K562 (cell line): ENCODE measurements around the gene STYXL1. TPM values are rescaled to one million over a fixed set of nuclear protein-coding genes. Genes with fewer than 3 reads are reported as not detected.

Experiments used
- C11orf30 ChIP-seq: fragments of 450-650 bp; IDR thresholded peaks from 2 replicates; pipeline ENCODE4 v1.6.1; 2016; ENCODE audit warnings: low read depth, mild to moderate bottlenecking
- CCNT2 ChIP-seq: IDR thresholded peaks from 2 replicates; pipeline ENCODE4 v1.6.1; 2011; ENCODE audit warnings: borderline replicate concordance, low read depth, mild to moderate bottlenecking, moderate library complexity, mixed read lengths, low read length; ENCODE audit not compliant: insufficient read length; ENCODE audit errors: extremely low read depth
- CEBPG ChIP-seq, 3 experiments: fragments of 200-800 bp in 1 of 3; sonication (Bioruptor generic) in 1 of 3; sonication (generic) in 1 of 3; formaldehyde crosslinking in 1 of 3; IDR thresholded peaks in 2 of 3; conservative IDR thresholded peaks in 1 of 3; 2 replicates each; pipeline versions ENCODE4 v1.6.1 to v1.8.0; 2016 to 2022; ENCODE audit warnings: missing compliant biosample characterization in 2 of 3, missing genetic modification characterization in 2 of 3, mild to moderate bottlenecking in 1 of 3, missing genetic modification reagents in 1 of 3
- CHD1 ChIP-seq: fragments of 200-600 bp; sonication (generic); IDR thresholded peaks from one replicate; pipeline ENCODE4 v1.6.1; 2012; ENCODE audit warnings: mild to moderate bottlenecking, moderate library complexity, low read length, inconsistent platforms
- CREB1 ChIP-seq, 2 experiments: sonication (generic) in 1 of 2; formaldehyde crosslinking in 1 of 2; IDR thresholded peaks; 2 replicates each; pipeline versions ENCODE4 v1.6.1 to v1.8.0; 2012 to 2022; ENCODE audit warnings: inconsistent platforms in 1 of 2, mild to moderate bottlenecking in 1 of 2, missing genetic modification reagents in 1 of 2, moderate library complexity in 1 of 2
- DMBX1 ChIP-seq: fragments of 250-450 bp; sonication (Bioruptor Pico); IDR thresholded peaks from 2 replicates; pipeline ENCODE4 v1.8.0; 2022; ENCODE audit warnings: inconsistent platforms, mild to moderate bottlenecking, moderate library complexity, borderline replicate concordance
- FOXK1 ChIP-seq: sonication (generic); formaldehyde crosslinking; IDR thresholded peaks from 2 replicates; pipeline ENCODE4 v1.8.0; 2022; ENCODE audit warnings: missing genetic modification reagents, mild to moderate bottlenecking, borderline replicate concordance
- HDAC8 ChIP-seq: fragments of 450-650 bp; IDR thresholded peaks from 2 replicates; pipeline ENCODE4 v1.6.1; 2016; ENCODE audit warnings: mild to moderate bottlenecking, missing genetic modification characterization, moderate library complexity, missing compliant biosample characterization
- HMG20B ChIP-seq: fragments of 250-450 bp; sonication (Bioruptor Pico); IDR thresholded peaks from 2 replicates; pipeline ENCODE4 v1.5.0; 2021; ENCODE audit warnings: mild to moderate bottlenecking
- PRPF4 ChIP-seq: fragments of 200-400 bp; formaldehyde crosslinking; IDR thresholded peaks from one replicate; pipeline ENCODE4 v1.6.1; 2017; ENCODE audit warnings: low read length, low read depth, mild to moderate bottlenecking; ENCODE audit not compliant: insufficient read depth, poor library complexity, severe bottlenecking
- TBL1XR1 ChIP-seq, 2 experiments: IDR thresholded peaks; 2 replicates each; pipeline ENCODE4 v1.6.1; 2012; ENCODE audit warnings: improper control_type of control experiment in 2 of 2, low read length in 2 of 2, mild to moderate bottlenecking in 1 of 2
- ZC3H8 ChIP-seq: fragments of 450-650 bp; IDR thresholded peaks from 2 replicates; pipeline ENCODE4 v1.6.1; 2017
- ZNF224 ChIP-seq: sonication (generic); formaldehyde crosslinking; IDR thresholded peaks from 2 replicates; pipeline ENCODE4 v1.8.0; 2022; ENCODE audit warnings: mild to moderate bottlenecking, missing genetic modification reagents
- polyA plus RNA-seq, 8 experiments: library from polyadenylated mRNA; depleted of rRNA in 4 of 8; stranded (reverse) in 5 of 8; unstranded in 3 of 8; fragments of >200 nt; fragmentation: Nextera tagmentation in 2 of 8; fragmentation: Illumina TruSeq in 1 of 8; extraction: Ambion mirVana in 2 of 8; extraction: Trizol in 1 of 8; gene quantifications; 2 replicates each; pipeline versions ENCODE4 v1.2.1 to v1.2.3, GENCODE V29; 2011 to 2014; ENCODE audit warnings: inconsistent platforms in 1 of 8, missing spikeins in 1 of 8
- total RNA-seq, 7 experiments: library from RNA; depleted of rRNA in 6 of 7; stranded (reverse); fragments of >200 nt in 6 of 7; fragmentation: Illumina TruSeq in 2 of 7; extraction: Trizol in 2 of 7; gene quantifications; 2 replicates each; pipeline versions ENCODE4 v1.2.1 to v1.2.3, GENCODE V29; 2011 to 2021; ENCODE audit warnings: low replicate concordance in 1 of 7
- TF ChIP-seq, protein P1 (sequence below): fragments of 450-650 bp; IDR thresholded peaks from 2 replicates; pipeline ENCODE4 v1.6.1; 2016; ENCODE audit warnings: missing biosample characterization, missing genetic modification characterization
- TF ChIP-seq, protein P2 (sequence below): fragments of 250-450 bp; sonication (Bioruptor Pico); IDR thresholded peaks from 2 replicates; pipeline ENCODE4 v1.5.1; 2021; ENCODE audit warnings: mild to moderate bottlenecking
- TF ChIP-seq, protein P3 (sequence below): fragments of 450-650 bp; IDR thresholded peaks from 2 replicates; pipeline ENCODE4 v1.6.1; 2017; ENCODE audit warnings: mild to moderate bottlenecking, moderate library complexity
- TF ChIP-seq, protein P4 (sequence below): fragments of 250-450 bp; sonication (Bioruptor Pico); IDR thresholded peaks from 2 replicates; pipeline ENCODE4 v1.8.0; 2021; ENCODE audit warnings: mild to moderate bottlenecking, moderate library complexity
- TF ChIP-seq, protein P5 (sequence below): fragments of 450-650 bp; IDR thresholded peaks from 2 replicates; pipeline ENCODE4 v1.6.1; 2016; ENCODE audit warnings: antibody characterized with exemption
- TF ChIP-seq, protein P6 (sequence below): sonication (generic); formaldehyde crosslinking; IDR thresholded peaks from 2 replicates; pipeline ENCODE4 v1.8.0; 2022; ENCODE audit warnings: mild to moderate bottlenecking, missing genetic modification reagents

STYXL1 gene
- total and polyA plus RNA-seq, 9 of the 15 experiments (the other 6 are each of a cell fraction or from before 2014, with no cell fraction given): 36.5 to 97.2 (median 49.9) TPM

DNA sequence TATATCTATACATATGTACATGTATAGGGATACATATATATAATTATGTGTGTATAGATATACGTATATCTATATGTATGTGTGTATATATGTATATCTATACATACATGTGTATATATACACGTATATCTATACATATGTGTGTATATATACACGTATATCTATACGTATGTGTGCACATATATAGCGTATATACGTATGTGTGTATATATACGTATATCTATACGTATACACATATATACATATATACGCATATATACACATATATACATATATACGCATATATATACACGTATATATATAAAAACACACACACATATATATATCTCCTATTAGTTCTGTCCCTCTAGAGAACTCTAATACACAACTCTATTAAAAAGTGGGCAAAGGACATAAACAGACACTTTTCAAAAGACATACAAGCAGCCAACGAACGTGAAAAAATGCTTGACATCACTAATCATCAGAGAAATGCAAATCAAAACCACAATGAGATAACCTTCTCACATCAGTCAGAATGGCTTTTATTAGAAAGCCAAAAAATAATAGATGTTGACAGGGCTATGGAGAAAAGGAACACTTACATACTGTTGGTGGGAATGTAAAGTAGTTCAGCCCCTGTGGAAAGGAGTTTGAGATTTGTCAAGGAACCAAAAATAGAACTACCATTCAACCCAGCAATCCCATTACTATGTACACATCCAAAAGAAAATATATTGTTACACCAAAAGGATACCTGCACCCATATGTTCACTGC lies 31.4 kb downstream of the STYXL1 start (continued):
- TF ChIP-seq, protein P1, sequence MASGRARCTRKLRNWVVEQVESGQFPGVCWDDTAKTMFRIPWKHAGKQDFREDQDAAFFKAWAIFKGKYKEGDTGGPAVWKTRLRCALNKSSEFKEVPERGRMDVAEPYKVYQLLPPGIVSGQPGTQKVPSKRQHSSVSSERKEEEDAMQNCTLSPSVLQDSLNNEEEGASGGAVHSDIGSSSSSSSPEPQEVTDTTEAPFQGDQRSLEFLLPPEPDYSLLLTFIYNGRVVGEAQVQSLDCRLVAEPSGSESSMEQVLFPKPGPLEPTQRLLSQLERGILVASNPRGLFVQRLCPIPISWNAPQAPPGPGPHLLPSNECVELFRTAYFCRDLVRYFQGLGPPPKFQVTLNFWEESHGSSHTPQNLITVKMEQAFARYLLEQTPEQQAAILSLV (tag): no peak
- TF ChIP-seq, protein P2, sequence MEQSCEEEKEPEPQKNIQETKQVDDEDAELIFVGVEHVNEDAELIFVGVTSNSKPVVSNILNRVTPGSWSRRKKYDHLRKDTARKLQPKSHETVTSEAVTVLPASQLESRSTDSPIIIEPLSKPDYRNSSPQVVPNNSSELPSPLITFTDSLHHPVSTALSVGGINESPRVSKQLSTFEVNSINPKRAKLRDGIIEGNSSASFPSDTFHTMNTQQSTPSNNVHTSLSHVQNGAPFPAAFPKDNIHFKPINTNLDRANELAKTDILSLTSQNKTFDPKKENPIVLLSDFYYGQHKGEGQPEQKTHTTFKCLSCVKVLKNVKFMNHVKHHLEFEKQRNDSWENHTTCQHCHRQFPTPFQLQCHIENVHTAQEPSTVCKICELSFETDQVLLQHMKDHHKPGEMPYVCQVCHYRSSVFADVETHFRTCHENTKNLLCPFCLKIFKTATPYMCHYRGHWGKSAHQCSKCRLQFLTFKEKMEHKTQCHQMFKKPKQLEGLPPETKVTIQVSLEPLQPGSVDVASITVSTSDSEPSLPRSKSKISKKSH (CRISPR knock-in tag): no peak
- TF ChIP-seq CCNT2 (no peak), PRPF4 (no peak), HDAC8 (tag) (no peak), DMBX1 (CRISPR knock-in tag) (no peak), TBL1XR1 (IDR thresholded peaks at IDR 0.05; ENCODE audit: low read length in 2 of 2) (no peak), CREB1 (IDR thresholded peaks at IDR 0.05) (no peak), CREB1 (CRISPR knock-in tag; IDR thresholded peaks at IDR 0.05) (no peak), ZC3H8 (no peak), C11orf30 (no peak), CEBPG (CRISPR knock-in tag; IDR thresholded peaks at IDR 0.05) (no peak), CEBPG (tag; conservative IDR thresholded peaks at IDR 0.05 in 1 of 2, IDR thresholded peaks at IDR 0.05 in 1 of 2) (peak in 1 of 2 experiments; percentile 69; a peak in 2 of 4 replicates), FOXK1 (CRISPR knock-in tag) (no peak), ZNF224 (CRISPR knock-in tag) (no peak), HMG20B (CRISPR knock-in tag) (peak; percentile 76; the same call in 1 of the 2 replicates), CHD1 (no peak)
- TF ChIP-seq, protein P3, sequence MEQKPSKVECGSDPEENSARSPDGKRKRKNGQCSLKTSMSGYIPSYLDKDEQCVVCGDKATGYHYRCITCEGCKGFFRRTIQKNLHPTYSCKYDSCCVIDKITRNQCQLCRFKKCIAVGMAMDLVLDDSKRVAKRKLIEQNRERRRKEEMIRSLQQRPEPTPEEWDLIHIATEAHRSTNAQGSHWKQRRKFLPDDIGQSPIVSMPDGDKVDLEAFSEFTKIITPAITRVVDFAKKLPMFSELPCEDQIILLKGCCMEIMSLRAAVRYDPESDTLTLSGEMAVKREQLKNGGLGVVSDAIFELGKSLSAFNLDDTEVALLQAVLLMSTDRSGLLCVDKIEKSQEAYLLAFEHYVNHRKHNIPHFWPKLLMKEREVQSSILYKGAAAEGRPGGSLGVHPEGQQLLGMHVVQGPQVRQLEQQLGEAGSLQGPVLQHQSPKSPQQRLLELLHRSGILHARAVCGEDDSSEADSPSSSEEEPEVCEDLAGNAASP: no peak
- TF ChIP-seq, protein P4, sequence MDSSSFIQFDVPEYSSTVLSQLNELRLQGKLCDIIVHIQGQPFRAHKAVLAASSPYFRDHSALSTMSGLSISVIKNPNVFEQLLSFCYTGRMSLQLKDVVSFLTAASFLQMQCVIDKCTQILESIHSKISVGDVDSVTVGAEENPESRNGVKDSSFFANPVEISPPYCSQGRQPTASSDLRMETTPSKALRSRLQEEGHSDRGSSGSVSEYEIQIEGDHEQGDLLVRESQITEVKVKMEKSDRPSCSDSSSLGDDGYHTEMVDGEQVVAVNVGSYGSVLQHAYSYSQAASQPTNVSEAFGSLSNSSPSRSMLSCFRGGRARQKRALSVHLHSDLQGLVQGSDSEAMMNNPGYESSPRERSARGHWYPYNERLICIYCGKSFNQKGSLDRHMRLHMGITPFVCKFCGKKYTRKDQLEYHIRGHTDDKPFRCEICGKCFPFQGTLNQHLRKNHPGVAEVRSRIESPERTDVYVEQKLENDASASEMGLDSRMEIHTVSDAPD (CRISPR knock-in tag): no peak
- TF ChIP-seq, protein P5, sequence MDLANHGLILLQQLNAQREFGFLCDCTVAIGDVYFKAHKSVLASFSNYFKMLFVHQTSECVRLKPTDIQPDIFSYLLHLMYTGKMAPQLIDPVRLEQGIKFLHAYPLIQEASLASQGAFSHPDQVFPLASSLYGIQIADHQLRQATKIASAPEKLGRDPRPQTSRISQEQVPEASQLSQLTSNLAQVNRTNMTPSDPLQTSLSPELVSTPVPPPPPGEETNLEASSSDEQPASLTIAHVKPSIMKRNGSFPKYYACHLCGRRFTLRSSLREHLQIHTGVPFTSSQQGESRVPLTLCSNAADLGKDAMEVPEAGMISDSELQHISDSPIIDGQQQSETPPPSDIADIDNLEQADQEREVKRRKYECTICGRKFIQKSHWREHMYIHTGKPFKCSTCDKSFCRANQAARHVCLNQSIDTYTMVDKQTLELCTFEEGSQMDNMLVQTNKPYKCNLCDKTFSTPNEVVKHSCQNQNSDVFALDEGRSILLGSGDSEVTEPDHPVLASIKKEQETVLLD: no peak
- TF ChIP-seq, protein P6, sequence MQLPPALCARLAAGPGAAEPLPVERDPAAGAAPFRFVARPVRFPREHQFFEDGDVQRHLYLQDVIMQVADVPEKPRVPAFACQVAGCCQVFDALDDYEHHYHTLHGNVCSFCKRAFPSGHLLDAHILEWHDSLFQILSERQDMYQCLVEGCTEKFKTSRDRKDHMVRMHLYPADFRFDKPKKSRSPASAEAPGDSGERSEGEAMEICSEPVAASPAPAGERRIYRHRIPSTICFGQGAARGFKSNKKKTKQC (CRISPR knock-in tag): no peak
